WTC11 (cell line): ENCODE results near the gene ITCH. TPM values are rescaled to one million over a fixed set of nuclear protein-coding genes. Genes with fewer than 3 reads are reported as not detected.

ENCODE experiments used
- ATAC-seq: fragments of 200-7000 bp; cut with Tn5 transposase; 2 replicates; pipeline ENCODE4 v1.10.0; 2021; ENCODE audit warnings: mild to moderate bottlenecking, moderate library complexity
- CTCF ChIA-PET: fragments of 300-600 bp; sonication (Branson Sonifier 250); formaldehyde crosslinking; loops from one replicate; lab custom pipeline; 2021; ENCODE audit warnings: antibody characterized with exemption; lab: Charles Lee
- POLR2A ChIA-PET: fragments of 350-600 bp; sonication (Branson Sonifier 250); formaldehyde crosslinking; loops from one replicate; lab custom pipeline; 2021; ENCODE audit warnings: antibody characterized with exemption; lab: Charles Lee
- DNase-seq: peaks from one replicate; pipeline ENCODE4 v3.0.0; 2021; ENCODE audit warnings: low spot score
- H3K27ac Mint-ChIP-seq: 2 replicates; pipeline ENCODE4 v1.8.0; 2021; ENCODE audit warnings: mixed read lengths
- H3K27me3 Mint-ChIP-seq: 2 replicates; pipeline ENCODE4 v1.8.0; 2021; ENCODE audit warnings: low read depth, mild to moderate bottlenecking, moderate library complexity, mixed read lengths
- H3K36me3 Mint-ChIP-seq: 2 replicates; pipeline ENCODE4 v1.8.0; 2021; ENCODE audit warnings: mixed read lengths
- H3K4me1 Mint-ChIP-seq: 2 replicates; pipeline ENCODE4 v1.8.0; 2022; ENCODE audit warnings: mixed read lengths
- H3K4me3 Mint-ChIP-seq: 2 replicates; pipeline ENCODE4 v1.8.0; 2021; ENCODE audit warnings: mild to moderate bottlenecking, moderate library complexity, mixed read lengths
- H3K9me3 Mint-ChIP-seq: 2 replicates; pipeline ENCODE4 v1.8.0; 2021; ENCODE audit warnings: mixed read lengths
- ATF2 ChIP-seq: sonication (generic); formaldehyde crosslinking; IDR thresholded peaks from 2 replicates; pipeline ENCODE4 v1.8.1; 2022; ENCODE audit warnings: low read depth, missing genetic modification reagents, borderline replicate concordance
- E2F1 ChIP-seq: sonication (generic); formaldehyde crosslinking; IDR thresholded peaks from 2 replicates; pipeline ENCODE4 v1.8.0; 2022; ENCODE audit warnings: mild to moderate bottlenecking, missing genetic modification reagents
- ESRRA ChIP-seq: sonication (generic); formaldehyde crosslinking; IDR thresholded peaks from 2 replicates; pipeline ENCODE4 v1.8.1; 2022; ENCODE audit warnings: mild to moderate bottlenecking, missing genetic modification reagents, borderline replicate concordance
- FOXJ3 ChIP-seq: sonication (generic); formaldehyde crosslinking; IDR thresholded peaks from 2 replicates; pipeline ENCODE4 v1.9.0; 2021; ENCODE audit warnings: missing genetic modification reagents, mild to moderate bottlenecking, borderline replicate concordance
- FOXK1 ChIP-seq: sonication (generic); formaldehyde crosslinking; IDR thresholded peaks from 2 replicates; pipeline ENCODE4 v1.8.0; 2022; ENCODE audit warnings: mild to moderate bottlenecking, moderate library complexity, missing genetic modification reagents
- HMGA2 ChIP-seq: fragments of 250-450 bp; sonication (Bioruptor Pico); IDR thresholded peaks from 2 replicates; pipeline ENCODE4 v1.4.0; 2021; ENCODE audit warnings: mild to moderate bottlenecking, moderate library complexity
- IRF2 ChIP-seq: sonication (generic); formaldehyde crosslinking; IDR thresholded peaks from 2 replicates; pipeline ENCODE4 v1.8.0; 2022; ENCODE audit warnings: low read depth, missing genetic modification reagents, borderline replicate concordance
- KAT7 ChIP-seq: sonication (generic); formaldehyde crosslinking; IDR thresholded peaks from 2 replicates; pipeline ENCODE4 v1.8.1; 2023; ENCODE audit warnings: missing genetic modification reagents, mild to moderate bottlenecking, borderline replicate concordance
- NFE2L1 ChIP-seq: sonication (generic); formaldehyde crosslinking; IDR thresholded peaks from 2 replicates; pipeline ENCODE4 v1.8.1; 2023; ENCODE audit warnings: missing genetic modification reagents
- NR1H2 ChIP-seq: sonication (generic); formaldehyde crosslinking; IDR thresholded peaks from 2 replicates; pipeline ENCODE4 v1.9.0; 2021; ENCODE audit warnings: mild to moderate bottlenecking, moderate library complexity, missing genetic modification reagents
- NR2C2 ChIP-seq: sonication (generic); formaldehyde crosslinking; IDR thresholded peaks from 2 replicates; pipeline ENCODE4 v1.8.0; 2022; ENCODE audit warnings: mild to moderate bottlenecking, missing genetic modification reagents
- OVOL2 ChIP-seq: fragments of 250-450 bp; sonication (Bioruptor Pico); IDR thresholded peaks from 2 replicates; pipeline ENCODE4 v1.9.0; 2021; ENCODE audit warnings: mild to moderate bottlenecking, borderline replicate concordance
- RORB ChIP-seq: fragments of 250-450 bp; sonication (Bioruptor Pico); IDR thresholded peaks from 2 replicates; pipeline ENCODE4 v1.9.0; 2021; ENCODE audit warnings: mild to moderate bottlenecking
- TEAD1 ChIP-seq: sonication (generic); formaldehyde crosslinking; IDR thresholded peaks from 2 replicates; pipeline ENCODE4 v1.8.0; 2022; ENCODE audit warnings: mild to moderate bottlenecking, missing genetic modification reagents
- TEAD4 ChIP-seq: sonication (generic); formaldehyde crosslinking; IDR thresholded peaks from 2 replicates; pipeline ENCODE4 v1.8.0; 2022; ENCODE audit warnings: mild to moderate bottlenecking, missing genetic modification reagents
- ZBTB43 ChIP-seq: sonication (generic); formaldehyde crosslinking; IDR thresholded peaks from 2 replicates; pipeline ENCODE4 v1.8.1; 2023; ENCODE audit warnings: mild to moderate bottlenecking, missing genetic modification reagents
- ZNF138 ChIP-seq: sonication (generic); formaldehyde crosslinking; conservative IDR thresholded peaks from 2 replicates; pipeline ENCODE4 v1.8.1; 2022; ENCODE audit warnings: mild to moderate bottlenecking, moderate library complexity, missing genetic modification reagents
- ZNF219 ChIP-seq: sonication (generic); formaldehyde crosslinking; IDR thresholded peaks from 2 replicates; pipeline ENCODE4 v1.8.0; 2023; ENCODE audit warnings: missing genetic modification reagents, mild to moderate bottlenecking, borderline replicate concordance
- ZNF317 ChIP-seq: sonication (generic); formaldehyde crosslinking; IDR thresholded peaks from 2 replicates; pipeline ENCODE4 v1.8.1; 2023; ENCODE audit warnings: low read depth, mild to moderate bottlenecking, moderate library complexity, missing genetic modification reagents, borderline replicate concordance
- total RNA-seq: library from RNA; stranded (reverse); gene quantifications from 3 replicates; pipeline ENCODE4 v1.2.3, GENCODE V29; 2021
- TF ChIP-seq, protein P1 (sequence below): fragments of 250-450 bp; sonication (Bioruptor Pico); IDR thresholded peaks from 2 replicates; pipeline ENCODE4 v1.8.0; 2021; ENCODE audit warnings: mild to moderate bottlenecking
- TF ChIP-seq, protein P2 (sequence below): fragments of 250-450 bp; sonication (Bioruptor Pico); conservative IDR thresholded peaks from 2 replicates; pipeline ENCODE4 v1.9.0; 2021; ENCODE audit warnings: mild to moderate bottlenecking
- TF ChIP-seq, protein P3 (sequence below): sonication (generic); formaldehyde crosslinking; IDR thresholded peaks from 2 replicates; pipeline ENCODE4 v1.8.1; 2023; ENCODE audit warnings: mild to moderate bottlenecking, missing genetic modification reagents, moderate library complexity

ITCH gene
- total RNA-seq, 1 experiment from 2014 or later = 35.8 TPM

DNA sequence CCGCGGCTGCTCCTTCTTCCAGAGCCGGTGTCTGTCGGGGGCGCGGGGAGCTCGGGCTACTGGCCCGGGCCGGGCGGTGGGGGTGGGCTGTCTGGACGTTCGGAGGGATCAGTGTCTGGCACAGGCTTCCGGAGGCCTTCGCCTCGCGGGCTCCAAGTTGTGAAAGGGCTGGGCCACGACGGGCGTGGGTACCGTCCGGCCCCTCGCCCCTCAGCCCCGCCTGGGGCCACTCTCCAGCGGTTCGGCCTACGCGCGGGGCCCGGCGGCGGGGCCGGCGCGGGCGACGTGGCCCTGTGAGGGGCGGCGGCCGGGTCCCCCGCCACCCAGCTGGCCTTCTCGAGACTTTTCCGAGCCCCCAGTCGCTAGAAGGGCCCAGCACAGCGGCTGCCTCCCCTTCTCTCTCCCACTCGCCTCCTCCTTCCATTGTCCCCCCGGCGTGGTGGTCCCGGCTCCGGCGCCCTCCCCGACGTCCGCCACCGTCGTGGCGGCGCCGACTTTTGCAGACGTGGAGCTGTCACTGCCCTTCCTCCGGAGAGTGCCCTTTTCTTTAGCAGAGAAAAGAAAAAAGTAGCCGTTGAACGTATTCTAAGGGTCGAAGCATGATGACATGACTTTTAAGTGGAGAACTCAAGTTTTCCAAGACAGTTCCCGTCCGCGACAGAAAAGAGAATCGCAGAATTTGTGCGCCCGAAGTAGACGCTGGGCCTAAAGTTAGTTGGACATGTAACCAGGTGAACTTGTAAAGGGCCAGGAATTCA, 571 bp downstream of the ITCH start (continued):
- no peak for TF ChIP-seq ZNF138 (CRISPR knock-in tag)
- no peak for TF ChIP-seq IRF2 (CRISPR knock-in tag)

GRCh38 chr20:34364223-34364506, 1.1 kb downstream of the ITCH start:
- Mint-ChIP-seq H3K4me3 (peak overlapping the region; percentile 96), H3K27me3 (no peaks in the 10 kb centered on the region; the same call in 1 of the 2 replicates), H3K36me3 (peaks cover 12% of the 10 kb centered on the region), H3K9me3 (no peaks in the 10 kb centered on the region), H3K27ac (peak overlapping the region; percentile 85), H3K4me1 (peaks cover 26% of the 10 kb centered on the region)
- ChIA-PET POLR2A (interaction anchor here (0.7 to 2.3 kb wide), 3 partner anchors 95 to 295 kb away, joined by 3 to 12 read pairs (median 3); partner anchors contain the start of gene DYNLRB1), CTCF (interaction anchor here (1.0 to 3.8 kb wide), 3 partner anchors 27 to 159 kb away, joined by 3 to 90 read pairs (median 4); no protein-coding TSS in a partner anchor)
- ATAC-seq (no peak), DNase-seq (no peak)
- TF ChIP-seq HMGA2 (CRISPR knock-in tag) (no peak), NR2C2 (no peak), RORB (CRISPR knock-in tag) (no peak), TEAD1 (no peak)
- TF ChIP-seq, protein P1, sequence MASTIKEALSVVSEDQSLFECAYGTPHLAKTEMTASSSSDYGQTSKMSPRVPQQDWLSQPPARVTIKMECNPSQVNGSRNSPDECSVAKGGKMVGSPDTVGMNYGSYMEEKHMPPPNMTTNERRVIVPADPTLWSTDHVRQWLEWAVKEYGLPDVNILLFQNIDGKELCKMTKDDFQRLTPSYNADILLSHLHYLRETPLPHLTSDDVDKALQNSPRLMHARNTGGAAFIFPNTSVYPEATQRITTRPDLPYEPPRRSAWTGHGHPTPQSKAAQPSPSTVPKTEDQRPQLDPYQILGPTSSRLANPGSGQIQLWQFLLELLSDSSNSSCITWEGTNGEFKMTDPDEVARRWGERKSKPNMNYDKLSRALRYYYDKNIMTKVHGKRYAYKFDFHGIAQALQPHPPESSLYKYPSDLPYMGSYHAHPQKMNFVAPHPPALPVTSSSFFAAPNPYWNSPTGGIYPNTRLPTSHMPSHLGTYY (CRISPR knock-in tag) = no peak
- TF ChIP-seq, protein P2, sequence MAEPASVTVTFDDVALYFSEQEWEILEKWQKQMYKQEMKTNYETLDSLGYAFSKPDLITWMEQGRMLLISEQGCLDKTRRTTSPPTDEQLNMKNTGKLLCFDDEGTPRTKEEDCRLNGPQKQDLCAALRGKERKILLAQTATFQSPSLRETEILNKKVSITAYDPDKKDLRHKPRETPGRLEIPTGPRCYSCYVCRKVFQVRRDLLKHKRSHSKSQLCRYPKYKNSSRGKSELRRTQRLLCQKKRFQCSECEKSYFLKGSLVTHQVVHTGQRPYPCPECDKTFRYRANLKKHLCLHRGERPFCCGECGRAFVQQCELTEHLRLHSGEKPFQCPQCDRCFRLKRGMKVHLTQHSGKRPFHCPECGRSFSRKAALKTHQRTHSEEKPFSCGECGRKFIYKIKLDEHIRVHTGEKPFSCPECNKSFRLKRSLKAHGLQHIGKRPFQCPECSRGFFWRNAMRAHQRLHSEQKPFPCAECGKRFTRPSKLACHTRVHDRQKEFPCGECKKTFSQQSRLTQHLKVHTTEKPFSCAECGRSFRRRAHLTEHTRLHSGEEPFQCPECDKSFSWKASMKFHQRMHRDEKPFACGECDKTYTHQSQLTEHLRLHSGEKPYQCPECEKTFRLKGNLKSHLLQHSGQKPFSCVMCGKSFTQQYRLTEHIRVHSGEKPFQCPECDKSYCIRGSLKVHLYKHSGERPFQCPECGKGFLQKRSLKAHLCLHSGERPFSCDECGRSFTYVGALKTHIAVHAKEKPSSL (CRISPR knock-in tag) = no peak

DNA sequence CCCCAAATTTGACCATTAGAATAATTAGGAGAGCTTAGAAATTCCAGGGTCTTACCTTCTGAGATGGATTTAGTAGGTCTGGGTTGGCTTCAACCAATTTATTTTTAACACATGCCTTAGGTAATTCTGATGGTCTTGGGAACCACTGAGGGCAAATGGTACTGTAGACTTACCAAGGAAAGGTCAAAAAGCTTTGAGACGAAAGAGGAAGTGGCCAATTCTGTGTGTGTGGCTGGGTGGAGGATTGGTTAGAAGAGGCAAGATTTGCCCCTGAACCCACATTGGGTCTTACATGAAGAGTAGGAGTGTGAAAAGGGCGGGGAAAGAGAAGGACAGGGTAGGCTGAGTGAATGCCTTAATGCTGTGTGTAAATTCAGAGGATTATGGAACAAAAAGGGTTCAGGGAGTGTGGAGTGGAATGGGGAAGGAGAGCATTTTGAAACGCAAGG, 2.7 kb downstream of the ITCH start:
- TF ChIP-seq NR1H2 (CRISPR knock-in tag) (no peak), OVOL2 (no peak), ATF2 (CRISPR knock-in tag) (no peak), ZNF219 (CRISPR knock-in tag) (no peak), FOXJ3 (no peak)
- DNase-seq (no peak), ATAC-seq (no peak)
- CTCF ChIA-PET = interaction anchor here (1.4 to 5.8 kb wide), 2 partner anchors 54 to 157 kb away, joined by 5 to 31 read pairs; no protein-coding TSS in a partner anchor
- H3K27ac Mint-ChIP-seq = peak overlapping the region; percentile 82
- H3K4me3 Mint-ChIP-seq = peak overlapping the region; percentile 11
- H3K36me3 Mint-ChIP-seq = peaks cover 28% of the 10 kb centered on the region
- POLR2A ChIA-PET = no interaction called here
- H3K27me3 Mint-ChIP-seq = no peaks in the 10 kb centered on the region; the same call in 1 of the 2 replicates
- H3K4me1 Mint-ChIP-seq = peaks cover 26% of the 10 kb centered on the region
- H3K9me3 Mint-ChIP-seq = peaks cover 4% of the 10 kb centered on the region; the same call in 1 of the 2 replicates

DNA sequence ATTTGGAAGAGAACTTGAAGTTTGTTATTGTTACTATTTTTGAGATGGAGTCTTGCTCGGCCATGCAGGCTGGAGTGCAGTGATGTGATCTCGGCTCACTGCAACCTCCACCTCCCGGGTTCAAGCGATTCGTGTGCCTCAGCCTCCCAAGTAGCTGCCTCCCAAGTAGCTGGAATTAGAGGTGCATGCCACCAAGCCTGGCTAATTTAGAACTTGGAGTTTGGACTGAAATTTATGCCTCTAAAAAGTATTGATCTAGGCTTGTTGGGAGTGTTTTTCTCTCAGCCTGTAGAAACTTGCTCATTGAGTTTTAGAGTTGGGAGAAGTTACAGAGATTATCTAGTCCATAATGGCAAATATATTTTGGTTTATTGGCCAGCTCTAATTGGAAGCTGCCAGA, 4.1 kb downstream of the ITCH start:
- ChIA-PET CTCF (interaction anchor here (1.4 to 5.8 kb wide), 2 partner anchors 55 to 155 kb away, joined by 5 to 31 read pairs; no protein-coding TSS in a partner anchor), POLR2A (no interaction called here)
- peak overlapping the region; percentile 15 for H3K27ac Mint-ChIP-seq
- H3K36me3 Mint-ChIP-seq = peaks cover 34% of the 10 kb centered on the region
- H3K4me3 Mint-ChIP-seq = no peak overlapping the region
- peaks cover 4% of the 10 kb centered on the region; the same call in 1 of the 2 replicates for H3K9me3 Mint-ChIP-seq
- peaks cover 24% of the 10 kb centered on the region for H3K4me1 Mint-ChIP-seq
- DNase-seq (no peak), ATAC-seq (no peak)
- H3K27me3 Mint-ChIP-seq = no peaks in the 10 kb centered on the region; the same call in 1 of the 2 replicates
- TF ChIP-seq FOXK1 (CRISPR knock-in tag) = no peak
- TF ChIP-seq TEAD4 (CRISPR knock-in tag) = no peak
- TF ChIP-seq ESRRA = no peak
- no peak for TF ChIP-seq KAT7 (CRISPR knock-in tag)
- TF ChIP-seq, protein P3, sequence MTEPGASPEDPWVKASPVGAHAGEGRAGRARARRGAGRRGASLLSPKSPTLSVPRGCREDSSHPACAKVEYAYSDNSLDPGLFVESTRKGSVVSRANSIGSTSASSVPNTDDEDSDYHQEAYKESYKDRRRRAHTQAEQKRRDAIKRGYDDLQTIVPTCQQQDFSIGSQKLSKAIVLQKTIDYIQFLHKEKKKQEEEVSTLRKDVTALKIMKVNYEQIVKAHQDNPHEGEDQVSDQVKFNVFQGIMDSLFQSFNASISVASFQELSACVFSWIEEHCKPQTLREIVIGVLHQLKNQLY (CRISPR knock-in tag) = no peak
- TF ChIP-seq ZBTB43 (CRISPR knock-in tag) = no peak
- TF ChIP-seq HMGA2 (CRISPR knock-in tag) = no peak
- TF ChIP-seq FOXJ3 = no peak
- TF ChIP-seq E2F1 (CRISPR knock-in tag) = no peak
- TF ChIP-seq NFE2L1 (CRISPR knock-in tag) = no peak
- no peak for TF ChIP-seq ZNF317 (CRISPR knock-in tag)
